ENCODE data around the gene USP48. TPM values are rescaled to one million over a fixed set of nuclear protein-coding genes. Genes with fewer than 3 reads are reported as not detected.

Gene USP48
- total RNA-seq, 3 donors from 2014 or later: 56.0 to 86.9 (median 74.7) TPM

- no peaks in the 10 kb centered on the region for H3K9me3 ChIP-seq
- H3K27ac ChIP-seq: no peak overlapping the region
- peaks cover 4 to 29% of the 10 kb centered on the region in 2 donors for H3K4me1 ChIP-seq
- no peaks in the 10 kb centered on the region for H3K36me3 ChIP-seq
- TF ChIP-seq, protein P1, sequence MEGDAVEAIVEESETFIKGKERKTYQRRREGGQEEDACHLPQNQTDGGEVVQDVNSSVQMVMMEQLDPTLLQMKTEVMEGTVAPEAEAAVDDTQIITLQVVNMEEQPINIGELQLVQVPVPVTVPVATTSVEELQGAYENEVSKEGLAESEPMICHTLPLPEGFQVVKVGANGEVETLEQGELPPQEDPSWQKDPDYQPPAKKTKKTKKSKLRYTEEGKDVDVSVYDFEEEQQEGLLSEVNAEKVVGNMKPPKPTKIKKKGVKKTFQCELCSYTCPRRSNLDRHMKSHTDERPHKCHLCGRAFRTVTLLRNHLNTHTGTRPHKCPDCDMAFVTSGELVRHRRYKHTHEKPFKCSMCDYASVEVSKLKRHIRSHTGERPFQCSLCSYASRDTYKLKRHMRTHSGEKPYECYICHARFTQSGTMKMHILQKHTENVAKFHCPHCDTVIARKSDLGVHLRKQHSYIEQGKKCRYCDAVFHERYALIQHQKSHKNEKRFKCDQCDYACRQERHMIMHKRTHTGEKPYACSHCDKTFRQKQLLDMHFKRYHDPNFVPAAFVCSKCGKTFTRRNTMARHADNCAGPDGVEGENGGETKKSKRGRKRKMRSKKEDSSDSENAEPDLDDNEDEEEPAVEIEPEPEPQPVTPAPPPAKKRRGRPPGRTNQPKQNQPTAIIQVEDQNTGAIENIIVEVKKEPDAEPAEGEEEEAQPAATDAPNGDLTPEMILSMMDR (IDR thresholded peaks at IDR 0.05): no peak
- no peak for TF ChIP-seq POLR2AphosphoS5 (IDR thresholded peaks at IDR 0.05)
- TF ChIP-seq POLR2A (IDR thresholded peaks at IDR 0.05): no peak
- no peak for DNase-seq (ENCODE audit: low spot score in 2 of 2)
- peaks cover 5 to 17% of the 10 kb centered on the region in 2 donors for H3K27me3 ChIP-seq
- H3K4me3 ChIP-seq: peak overlapping the region in 2 of 3 donors; percentile 51 to 65
- intact Hi-C loops (cut with DNase I; ENCODE audit: low total_unique reads): loop anchor here (2.0 kb wide), 1 partner anchor 300 kb away; no protein-coding TSS in a partner anchor
Measured at GRCh38 chr1:21668951-21669257, 114.0 kb downstream of the USP48 start.

GRCh38 chr1:21668232-21668950 lies 114.6 kb downstream of the USP48 start:
- no peak for DNase-seq (ENCODE audit: low spot score in 2 of 2)
- Histone ChIP-seq H3K4me1 (peaks cover 4 to 29% of the 10 kb centered on the region in 2 donors), H3K27ac (no peak overlapping the region), H3K4me3 (peak overlapping the region in 2 of 3 donors; percentile 51 to 65), H3K27me3 (peaks cover 5 to 17% of the 10 kb centered on the region in 2 donors), H3K36me3 (no peaks in the 10 kb centered on the region), H3K9me3 (no peaks in the 10 kb centered on the region)
- intact Hi-C loops (cut with DNase I; ENCODE audit: low total_unique reads): loop anchor here (2.0 kb wide), 1 partner anchor 300 kb away; no protein-coding TSS in a partner anchor
- TF ChIP-seq, protein P1 (IDR thresholded peaks at IDR 0.05): no peak
- TF ChIP-seq POLR2AphosphoS5 (IDR thresholded peaks at IDR 0.05): no peak

- H3K4me1 ChIP-seq: peaks cover 0 to 22% of the 10 kb centered on the region in 2 donors
- peaks cover 5 to 17% of the 10 kb centered on the region in 2 donors for H3K27me3 ChIP-seq
- TF ChIP-seq POLR2A (IDR thresholded peaks at IDR 0.05) (no peak), POLR2AphosphoS5 (IDR thresholded peaks at IDR 0.05) (no peak)
- TF ChIP-seq, protein P1 (IDR thresholded peaks at IDR 0.05): no peak
- H3K4me3 ChIP-seq: no peak overlapping the region
- DNase-seq (ENCODE audit: low spot score in 2 of 2): peak in 1 of 2 donors; percentile 10
- no peaks in the 10 kb centered on the region for H3K9me3 ChIP-seq
- no peak overlapping the region for H3K27ac ChIP-seq
- H3K36me3 ChIP-seq: no peaks in the 10 kb centered on the region
- intact Hi-C loops (cut with DNase I; ENCODE audit: low total_unique reads): loop anchor here (2.0 kb wide), 1 partner anchor 299 kb away; no protein-coding TSS in a partner anchor
Measured at GRCh38 chr1:21667348-21668231, 115.4 kb downstream of the USP48 start.

DNA sequence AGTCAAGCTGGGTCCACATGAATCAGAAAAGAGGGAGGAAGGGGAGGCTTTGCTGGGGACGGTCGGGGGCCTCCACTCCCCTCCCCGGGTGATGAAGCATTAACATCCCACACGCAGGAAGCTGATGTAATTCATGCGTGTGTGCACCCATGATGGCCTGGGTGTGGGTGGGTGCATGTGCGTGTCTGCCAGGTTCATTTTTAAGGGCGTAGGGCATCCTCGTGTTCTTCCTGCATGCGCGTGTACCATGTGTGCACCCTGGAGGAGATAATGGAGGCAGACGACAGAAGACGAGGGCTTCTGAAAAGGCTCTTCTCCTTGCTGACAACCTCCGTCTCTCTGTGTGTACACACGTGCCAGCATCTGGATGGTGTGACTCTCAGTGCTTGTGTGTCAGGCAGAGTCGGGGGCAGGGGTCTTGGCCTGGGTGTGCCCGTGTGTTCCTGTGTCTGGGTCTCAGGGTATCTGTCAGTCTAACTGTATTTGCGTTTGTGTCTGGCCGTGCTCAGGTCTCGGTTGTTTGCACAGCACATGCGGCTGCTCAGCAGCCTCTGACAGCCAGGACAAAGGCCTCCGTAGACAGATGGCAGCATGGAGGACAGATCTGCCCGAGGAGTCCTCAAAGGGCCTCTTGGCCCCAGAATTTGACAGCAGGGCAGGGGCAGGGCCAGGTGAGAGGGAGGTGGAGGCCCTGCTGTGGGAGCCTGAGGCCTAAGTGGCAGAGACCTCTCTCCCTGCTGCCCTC lies 116.2 kb downstream of the USP48 start:
- intact Hi-C loops (cut with DNase I; ENCODE audit: low total_unique reads): no loop called here
- Histone ChIP-seq H3K27me3 (peaks cover 5 to 17% of the 10 kb centered on the region in 2 donors), H3K27ac (no peak overlapping the region), H3K4me3 (no peak overlapping the region), H3K36me3 (no peaks in the 10 kb centered on the region), H3K4me1 (peaks cover 0 to 15% of the 10 kb centered on the region in 2 donors), H3K9me3 (no peaks in the 10 kb centered on the region)
- TF ChIP-seq POLR2A (IDR thresholded peaks at IDR 0.05) (no peak), POLR2AphosphoS5 (IDR thresholded peaks at IDR 0.05) (no peak)
- TF ChIP-seq, protein P1 (IDR thresholded peaks at IDR 0.05): no peak
- DNase-seq (ENCODE audit: low spot score in 2 of 2): peak in 1 of 2 donors; percentile 47

All from breast epithelium (tissue), 4 donors.